Brain microvascular endothelial cell (primary cell): Measurements from ENCODE around the gene SLC2A6.

Experiments
- DNase-seq: peaks from one replicate; pipeline ENCODE4 v3.0.0-alpha.2; 2020
- H3K27ac ChIP-seq: fragments of 250-450 bp; sonication (Bioruptor Pico); 2 replicates; pipeline ENCODE4 v1.5.1; 2020; ENCODE audit warnings: mild to moderate bottlenecking, moderate library complexity
- H3K27me3 ChIP-seq: fragments of 250-450 bp; sonication (Bioruptor Pico); replicated peaks from 2 replicates; pipeline ENCODE4 v1.5.1; 2020; ENCODE audit warnings: mild to moderate bottlenecking
- H3K36me3 ChIP-seq: fragments of 250-450 bp; sonication (Bioruptor Pico); replicated peaks from 2 replicates; pipeline ENCODE4 v1.5.1; 2020; ENCODE audit warnings: mild to moderate bottlenecking
- H3K4me3 ChIP-seq: 2 replicates; pipeline ENCODE4 v1.5.1; 2011; ENCODE audit warnings: low read depth, mild to moderate bottlenecking, control low read depth, low read length, moderate library complexity
- in situ Hi-C: cut with HindIII; loops from 2 replicates; pipeline ENCODE4 v1.10.0; 2017; ENCODE audit warnings: low sequenced_read_pairs, low pct_ligation_motif_present
- TF ChIP-seq, protein P1 (sequence below): IDR thresholded peaks from 2 replicates; pipeline ENCODE4 v1.5.1; 2011; ENCODE audit warnings: low read depth, mild to moderate bottlenecking, moderate library complexity, low read length, control low read depth, inconsistent platforms; ENCODE audit errors: missing control alignments

Gene SLC2A6

DNA sequence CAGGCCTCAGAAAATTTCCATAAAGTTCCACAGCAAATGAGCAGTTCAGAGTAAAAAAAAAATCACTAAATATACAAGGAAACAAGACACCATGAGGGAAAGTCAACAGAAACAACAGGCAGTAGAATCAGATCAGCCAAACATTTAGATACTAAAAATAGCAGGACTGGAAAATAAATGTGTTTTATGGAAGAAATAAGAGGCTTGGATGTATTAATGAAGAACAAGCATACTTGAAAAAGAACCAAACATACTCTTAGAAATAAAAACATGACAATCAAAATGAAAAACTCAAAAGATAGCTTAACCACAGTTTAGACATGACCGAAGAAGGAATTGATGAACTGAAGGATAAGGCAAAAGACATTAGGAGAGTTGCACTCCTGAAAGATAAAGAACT is 23.2 kb upstream of the SLC2A6 start:
- no peak for DNase-seq
- no peak overlapping the region for H3K4me3 ChIP-seq
- TF ChIP-seq, protein P1, sequence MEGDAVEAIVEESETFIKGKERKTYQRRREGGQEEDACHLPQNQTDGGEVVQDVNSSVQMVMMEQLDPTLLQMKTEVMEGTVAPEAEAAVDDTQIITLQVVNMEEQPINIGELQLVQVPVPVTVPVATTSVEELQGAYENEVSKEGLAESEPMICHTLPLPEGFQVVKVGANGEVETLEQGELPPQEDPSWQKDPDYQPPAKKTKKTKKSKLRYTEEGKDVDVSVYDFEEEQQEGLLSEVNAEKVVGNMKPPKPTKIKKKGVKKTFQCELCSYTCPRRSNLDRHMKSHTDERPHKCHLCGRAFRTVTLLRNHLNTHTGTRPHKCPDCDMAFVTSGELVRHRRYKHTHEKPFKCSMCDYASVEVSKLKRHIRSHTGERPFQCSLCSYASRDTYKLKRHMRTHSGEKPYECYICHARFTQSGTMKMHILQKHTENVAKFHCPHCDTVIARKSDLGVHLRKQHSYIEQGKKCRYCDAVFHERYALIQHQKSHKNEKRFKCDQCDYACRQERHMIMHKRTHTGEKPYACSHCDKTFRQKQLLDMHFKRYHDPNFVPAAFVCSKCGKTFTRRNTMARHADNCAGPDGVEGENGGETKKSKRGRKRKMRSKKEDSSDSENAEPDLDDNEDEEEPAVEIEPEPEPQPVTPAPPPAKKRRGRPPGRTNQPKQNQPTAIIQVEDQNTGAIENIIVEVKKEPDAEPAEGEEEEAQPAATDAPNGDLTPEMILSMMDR = no peak
- no peak overlapping the region for H3K27ac ChIP-seq
- no peaks in the 10 kb centered on the region for H3K27me3 ChIP-seq
- H3K36me3 ChIP-seq = no peaks in the 10 kb centered on the region
- in situ Hi-C loops = no loop called here

DNA sequence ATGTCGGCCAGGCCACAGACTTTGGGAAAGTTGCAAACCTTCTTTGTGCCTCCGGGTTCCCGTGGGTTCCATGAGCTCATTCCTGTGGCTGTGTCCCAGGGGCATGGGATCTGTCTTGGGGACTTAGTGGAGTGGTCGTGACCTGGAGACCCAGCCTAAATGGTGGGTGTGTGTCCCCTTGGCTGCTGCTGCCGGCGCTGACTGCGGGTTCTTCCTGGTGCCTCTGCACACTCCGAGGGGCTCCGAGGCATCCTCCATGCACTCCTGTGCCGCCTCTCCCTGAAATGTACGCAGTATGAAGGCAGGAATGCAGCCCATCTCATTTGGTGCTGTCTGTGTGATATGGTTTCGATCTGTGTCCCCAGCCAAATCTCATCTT is 21.0 kb upstream of the SLC2A6 start:
- in situ Hi-C loops = no loop called here
- DNase-seq = no peak
- TF ChIP-seq, protein P1 = no peak
- no peak overlapping the region for H3K27ac ChIP-seq
- peaks cover 2% of the 10 kb centered on the region for H3K27me3 ChIP-seq
- H3K4me3 ChIP-seq = no peak overlapping the region
- no peaks in the 10 kb centered on the region for H3K36me3 ChIP-seq

DNA sequence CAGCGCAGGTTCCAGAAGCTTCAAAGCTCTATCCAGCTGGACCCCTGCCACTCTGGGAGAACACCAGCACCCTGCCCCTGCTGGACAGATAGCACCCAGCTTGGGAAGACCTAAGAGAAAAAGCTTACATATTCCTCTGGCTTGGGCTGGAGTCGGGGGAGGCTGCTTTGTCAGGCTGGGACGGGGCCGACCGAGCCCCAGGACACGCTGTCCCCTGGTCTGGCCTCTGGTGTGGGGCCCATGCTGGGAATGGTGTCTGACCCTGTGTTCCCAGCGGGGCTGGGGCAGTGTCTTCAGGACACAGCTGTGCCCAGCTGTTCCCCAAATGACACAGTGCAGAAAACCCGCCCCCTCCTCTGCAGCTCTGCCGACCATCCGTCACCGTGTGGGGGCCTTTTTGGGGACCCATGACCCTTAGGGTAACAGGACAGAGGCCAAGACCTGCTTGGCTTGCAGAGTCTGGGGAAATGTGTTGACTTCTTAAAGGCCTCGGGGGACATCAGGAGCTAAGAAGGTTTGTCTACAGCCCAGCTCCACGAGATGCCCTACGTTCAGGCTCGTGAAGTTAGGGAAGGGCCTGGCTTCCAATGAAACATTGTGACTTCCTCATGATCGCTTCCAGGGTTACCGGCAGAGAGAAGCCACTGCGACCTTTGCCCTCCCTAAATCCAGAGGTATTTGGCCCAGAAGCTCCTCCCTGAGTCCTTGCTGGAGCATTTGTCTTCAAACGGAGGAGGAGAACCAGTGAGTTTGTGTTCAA is 20.4 kb upstream of the SLC2A6 start:
- in situ Hi-C loops = no loop called here
- DNase-seq = no peak
- no peaks in the 10 kb centered on the region for H3K36me3 ChIP-seq
- H3K4me3 ChIP-seq = no peak overlapping the region
- peaks cover 2% of the 10 kb centered on the region for H3K27me3 ChIP-seq
- H3K27ac ChIP-seq = no peak overlapping the region
- TF ChIP-seq, protein P1 = no peak

DNA sequence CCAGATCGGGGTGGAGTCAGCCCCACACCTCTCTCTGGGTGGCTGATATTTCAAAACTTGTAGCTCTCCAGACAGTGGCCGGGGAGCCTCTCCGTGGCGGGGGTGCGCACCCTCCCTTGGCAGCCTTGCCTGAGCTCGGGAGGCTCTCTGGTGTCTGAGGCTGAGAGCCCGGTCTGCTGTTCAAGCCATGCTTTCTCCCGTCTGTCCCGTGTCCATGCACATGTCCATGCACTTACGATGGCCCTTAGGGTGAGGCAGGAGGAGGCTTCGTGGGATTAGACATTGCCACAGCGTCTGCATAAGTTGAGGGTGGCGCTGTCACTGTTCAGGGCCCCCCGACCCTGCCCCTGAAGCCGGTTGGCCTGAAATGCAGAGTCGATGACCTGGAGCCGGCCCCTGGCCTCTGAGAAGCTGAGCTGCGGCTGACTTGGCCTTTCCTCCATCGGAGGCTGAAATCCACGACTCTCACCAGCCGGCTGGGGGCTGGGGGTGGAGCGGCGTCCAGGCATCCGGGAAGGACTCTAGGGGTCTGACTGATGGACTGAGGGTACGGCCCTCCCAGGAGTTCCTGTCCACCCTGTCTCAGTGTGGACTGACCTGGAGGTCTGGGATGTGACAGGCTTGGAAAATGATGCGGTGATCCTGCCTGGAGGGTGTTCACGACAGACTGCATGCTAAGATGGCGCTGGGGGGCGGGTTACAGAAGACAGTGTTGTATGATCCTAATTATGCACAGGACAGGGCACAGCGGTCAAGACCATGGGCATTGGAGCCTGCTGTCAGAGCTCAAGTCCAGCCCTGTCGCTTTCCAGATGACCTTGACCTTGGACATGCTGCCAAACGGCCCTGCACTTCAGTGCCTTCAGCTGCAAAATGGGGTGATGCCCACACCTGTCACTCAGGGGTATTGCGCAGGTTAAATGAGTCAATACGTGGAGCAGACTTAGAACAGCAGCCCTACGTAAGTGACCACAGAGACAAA is 18.3 kb upstream of the SLC2A6 start:
- no peak overlapping the region for H3K27ac ChIP-seq
- no peaks in the 10 kb centered on the region for H3K36me3 ChIP-seq
- TF ChIP-seq, protein P1 = no peak
- DNase-seq = no peak
- no peak overlapping the region for H3K4me3 ChIP-seq
- peaks cover 2% of the 10 kb centered on the region for H3K27me3 ChIP-seq
- in situ Hi-C loops = no loop called here

DNA sequence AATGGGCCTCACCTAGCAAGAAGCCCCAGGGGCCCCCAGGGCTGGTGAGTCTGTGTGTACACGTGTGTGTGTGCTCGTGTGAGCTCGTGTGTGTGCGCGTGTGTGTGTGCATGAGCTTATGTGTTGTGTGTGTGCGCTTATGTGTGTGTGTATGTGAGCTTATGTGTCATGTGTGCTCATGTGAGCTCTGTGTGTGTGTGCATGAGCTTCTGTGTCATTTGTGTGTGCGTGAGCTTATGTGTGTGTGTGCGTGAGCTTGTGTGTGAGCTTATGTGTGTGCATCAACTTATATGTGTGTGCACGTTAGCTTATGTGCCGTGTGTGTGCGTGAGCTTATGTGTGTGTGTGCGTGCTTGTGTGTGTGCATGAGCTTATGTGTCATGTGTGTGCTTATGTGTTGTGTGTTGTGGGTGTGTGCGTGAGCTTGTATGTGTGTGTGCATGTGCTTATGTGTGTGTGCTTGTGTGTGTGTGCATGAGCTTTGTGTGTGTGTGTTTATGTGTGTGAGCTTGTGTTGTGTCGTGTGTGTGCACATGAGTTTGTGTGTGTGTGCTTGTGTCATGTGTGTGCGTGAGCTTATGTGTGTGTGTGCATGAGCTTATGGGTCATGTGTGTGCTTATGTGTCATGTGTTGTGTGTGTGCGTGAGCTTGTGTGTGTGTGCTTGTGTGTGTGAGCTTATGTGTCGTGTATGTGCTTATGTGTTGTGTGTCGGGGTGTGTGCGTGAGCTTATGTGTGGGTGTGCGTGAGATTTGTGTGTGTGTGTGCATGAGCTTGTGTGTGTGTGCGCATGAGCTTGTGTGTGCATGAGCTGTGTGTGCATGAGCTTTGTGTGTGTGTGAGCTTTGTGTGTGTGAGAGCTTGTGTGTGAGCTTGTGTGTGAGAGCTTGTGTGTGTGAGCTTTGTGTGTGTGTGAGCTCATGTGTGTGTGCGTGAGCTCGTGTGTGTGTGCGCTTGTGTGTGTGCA is 16.7 kb upstream of the SLC2A6 start:
- Histone ChIP-seq H3K36me3 (no peaks in the 10 kb centered on the region), H3K27me3 (peaks cover 2% of the 10 kb centered on the region), H3K27ac (no peak overlapping the region), H3K4me3 (no peak overlapping the region)
- in situ Hi-C loops = no loop called here
- TF ChIP-seq, protein P1 = no peak
- no peak for DNase-seq
